Fibroblast of mammary gland (primary cell): ENCODE data around the gene CACNA2D3.

Source experiments
- DNase-seq: peaks from one replicate; pipeline ENCODE4 v3.0.0-alpha.2; 2010; ENCODE audit warnings: low read depth
- H3K4me3 ChIP-seq: 2 replicates; pipeline ENCODE4 v1.5.1; 2011; ENCODE audit warnings: low read depth, mild to moderate bottlenecking, low read length, moderate library complexity; ENCODE audit not compliant: control insufficient read depth
- CTCF ChIP-seq: conservative IDR thresholded peaks from 2 replicates; pipeline ENCODE4 v1.5.1; 2011; ENCODE audit warnings: low read depth, low read length, inconsistent platforms; ENCODE audit not compliant: control insufficient read depth, insufficient read depth

The CACNA2D3 gene

GRCh38 chr3:54906763-54907162 is 784.4 kb downstream of the CACNA2D3 start:
- no peak overlapping the region for H3K4me3 ChIP-seq
- DNase-seq = no peak
- TF ChIP-seq CTCF = no peak

GRCh38 chr3:54909191-54909590 is 786.8 kb downstream of the CACNA2D3 start:
- no peak for DNase-seq
- no peak overlapping the region for H3K4me3 ChIP-seq
- TF ChIP-seq CTCF = no peak

GRCh38 chr3:54914180-54914579 is 791.8 kb downstream of the CACNA2D3 start:
- TF ChIP-seq CTCF = no peak
- no peak for DNase-seq
- H3K4me3 ChIP-seq = no peak overlapping the region

- no peak for TF ChIP-seq CTCF
- H3K4me3 ChIP-seq = no peak overlapping the region
- DNase-seq = no peak
These were observed 792.8 kb downstream of the CACNA2D3 start for GRCh38 chr3:54915181-54915580.

GRCh38 chr3:54915976-54916375 is 793.6 kb downstream of the CACNA2D3 start:
- no peak for TF ChIP-seq CTCF
- no peak for DNase-seq
- H3K4me3 ChIP-seq = no peak overlapping the region

- no peak for TF ChIP-seq CTCF
- no peak overlapping the region for H3K4me3 ChIP-seq
- DNase-seq = peak; percentile 26
These were observed 794.4 kb downstream of the CACNA2D3 start for GRCh38 chr3:54916732-54917131.

- no peak for TF ChIP-seq CTCF
- DNase-seq = peak; percentile 50
- no peak overlapping the region for H3K4me3 ChIP-seq
These were observed 794.8 kb downstream of the CACNA2D3 start for GRCh38 chr3:54917174-54917573.
